Endothelial cell of umbilical vein (primary cell): ENCODE measurements around the gene UBE2H. TPM values are rescaled to one million over a fixed set of nuclear protein-coding genes. Genes with fewer than 3 reads are reported as not detected.
A peak's percentile ranks its signal among the peaks of the same experiment; 100 is the strongest.

Experiments used
- BruUV-seq: library from RNA; stranded (reverse); fragments of 400-500 nt; replicated peaks from 2 replicates; lab custom pipeline; 2021; lab: Mats Ljungman, UMichigan
- CTCF ChIA-PET: fragments of 300-600, 350-600 bp; sonication (Branson Sonifier 250); formaldehyde crosslinking; loops from one replicate; lab custom pipeline; 2021; ENCODE audit warnings: antibody characterized with exemption, inconsistent platforms; lab: Charles Lee
- POLR2A ChIA-PET: fragments of 300-600, 350-600 bp; sonication (Branson Sonifier 250); formaldehyde crosslinking; loops from one replicate; lab custom pipeline; 2021; ENCODE audit warnings: antibody characterized with exemption, inconsistent platforms; lab: Charles Lee
- DNase-seq: peaks from one replicate; pipeline ENCODE4 v3.0.0-alpha.2; 2011; ENCODE audit warnings: low read depth, low spot score
- FAIRE-seq: peaks from 2 replicates; lab custom pipeline; 2011; peaks lifted over from hg19 to GRCh38; lab: Jason Lieb, UNC
- H2AFZ ChIP-seq: 2 replicates; pipeline ENCODE4 v1.6.0; 2012; ENCODE audit warnings: low read depth, low read length, control low read depth, inconsistent platforms
- H3K27ac ChIP-seq: 2 replicates; pipeline ENCODE4 v1.5.1; 2011; ENCODE audit warnings: low read depth, mild to moderate bottlenecking, control low read depth, low read length, moderate library complexity; ENCODE audit not compliant: insufficient read depth
- H3K27me3 ChIP-seq, 2 experiments: 2 replicates each; pipeline versions ENCODE4 v1.6.0 to v1.6.1; 2011; ENCODE audit warnings: low read length in 2 of 2, mixed read lengths in 1 of 2; ENCODE audit not compliant: control insufficient read depth in 2 of 2, insufficient read depth in 2 of 2
- H3K36me3 ChIP-seq, 2 experiments: 2 replicates in 1 of 2; 3 replicates in 1 of 2; pipeline ENCODE4 v1.5.1; 2011; ENCODE audit warnings: low read length in 2 of 2, mild to moderate bottlenecking in 1 of 2, moderate library complexity in 1 of 2; ENCODE audit not compliant: control insufficient read depth in 2 of 2, insufficient read depth in 2 of 2; ENCODE audit errors: extremely low read depth in 1 of 2
- H3K4me1 ChIP-seq: 3 replicates; pipeline ENCODE4 v1.5.1; 2011; ENCODE audit warnings: mild to moderate bottlenecking, low read length; ENCODE audit not compliant: control insufficient read depth, insufficient read depth; ENCODE audit errors: extremely low read depth
- H3K4me2 ChIP-seq: 2 replicates; pipeline ENCODE4 v1.6.1; 2011; ENCODE audit warnings: low read length, control low read depth, mixed read lengths; ENCODE audit not compliant: insufficient read depth
- H3K4me3 ChIP-seq, 3 experiments: fragments of 200-600 bp in 1 of 3; sonication (generic), shearing (Covaris generic) in 1 of 3; replicated peaks in 1 of 3; 2 replicates each; pipeline ENCODE4 v1.5.1; 2011 to 2016; ENCODE audit warnings: control low read depth in 3 of 3, low read length in 3 of 3, mild to moderate bottlenecking in 2 of 3, inconsistent platforms in 1 of 3, low read depth in 1 of 3, moderate library complexity in 1 of 3; ENCODE audit not compliant: insufficient read depth in 1 of 3
- H3K79me2 ChIP-seq: 2 replicates; pipeline ENCODE4 v1.6.0; 2012; ENCODE audit warnings: low read length, inconsistent platforms; ENCODE audit not compliant: control insufficient read depth, insufficient read depth
- H3K9ac ChIP-seq: replicated peaks from 2 replicates; pipeline ENCODE3; 2011; ENCODE audit warnings: low read length, control low read depth; ENCODE audit not compliant: insufficient read depth; ENCODE audit errors: extremely low read depth
- H3K9me1 ChIP-seq: replicated peaks from 3 replicates; pipeline ENCODE4 v1.6.0; 2011; ENCODE audit warnings: mild to moderate bottlenecking, low read length; ENCODE audit not compliant: control insufficient read depth, insufficient read depth; ENCODE audit errors: extremely low read depth
- H3K9me3 ChIP-seq: replicated peaks from 2 replicates; pipeline ENCODE4 v1.5.1; 2012; ENCODE audit warnings: low read length, inconsistent platforms; ENCODE audit not compliant: control insufficient read depth, insufficient read depth
- H4K20me1 ChIP-seq: replicated peaks from 2 replicates; pipeline ENCODE3; 2011; ENCODE audit warnings: mild to moderate bottlenecking, low read length; ENCODE audit not compliant: control insufficient read depth, insufficient read depth; ENCODE audit errors: extremely low read depth
- EZH2 ChIP-seq: IDR thresholded peaks from 2 replicates; pipeline ENCODE4 v1.6.1; 2012; ENCODE audit warnings: borderline replicate concordance, low read depth, mild to moderate bottlenecking, moderate library complexity, low read length, inconsistent platforms; ENCODE audit not compliant: severe bottlenecking
- FOS ChIP-seq: IDR thresholded peaks from 2 replicates; pipeline ENCODE4 v1.6.1; 2011; ENCODE audit warnings: mild to moderate bottlenecking, low read length, moderate library complexity, borderline replicate concordance; ENCODE audit not compliant: insufficient read depth
- GATA2 ChIP-seq: IDR thresholded peaks from 2 replicates; pipeline ENCODE4 v1.7.0; 2011; ENCODE audit warnings: low read depth, mild to moderate bottlenecking, moderate library complexity, mixed read lengths, low read length; ENCODE audit not compliant: insufficient read length, insufficient read depth
- JUN ChIP-seq: IDR thresholded peaks from 2 replicates; pipeline ENCODE4 v1.6.1; 2011; ENCODE audit warnings: borderline replicate concordance, low read depth; ENCODE audit not compliant: insufficient read length, insufficient read depth
- MYC ChIP-seq: IDR thresholded peaks from one replicate; pipeline ENCODE4 v1.6.1; 2011; ENCODE audit warnings: mild to moderate bottlenecking, low read depth, low read length
- POLR2A ChIP-seq: IDR thresholded peaks from 2 replicates; pipeline ENCODE4 v1.6.1; 2012; ENCODE audit warnings: low read depth, mild to moderate bottlenecking, control low read depth, low read length
- POLR2AphosphoS5 ChIP-seq: IDR thresholded peaks from 2 replicates; pipeline ENCODE4 v1.6.1; 2012; ENCODE audit warnings: low read depth, mild to moderate bottlenecking, control low read depth, low read length, moderate library complexity; ENCODE audit not compliant: insufficient read depth
- dilution Hi-C: fragments of 300-500 bp; cut with MboI; formaldehyde crosslinking; loops from one replicate; pipeline ENCODE4 v1.15.0; 2019; ENCODE audit warnings: low sequenced_read_pairs; ENCODE audit not compliant: extremely low pct_ligation_motif_present
- intact Hi-C: fragments of 100-400 bp; cut with micrococcal nuclease; formaldehyde crosslinking; loops from one replicate; pipeline ENCODE4 v1.10.0; 2022
- polyA plus RNA-seq, 4 experiments: library from polyadenylated mRNA; depleted of rRNA in 3 of 4; stranded (reverse) in 3 of 4; unstranded in 1 of 4; fragments of >200 nt; gene quantifications; 2 replicates each; pipeline versions ENCODE4 v1.2.1 to v1.2.3, GENCODE V29; 2011 to 2012; ENCODE audit warnings: missing spikeins in 1 of 4
- total RNA-seq: library from RNA; stranded (reverse); gene quantifications from 2 replicates; pipeline ENCODE4 v1.2.3, GENCODE V29; 2021
- TF ChIP-seq, protein P1 (sequence below): IDR thresholded peaks from 2 replicates; pipeline ENCODE4 v1.6.1; 2011; ENCODE audit not compliant: insufficient read depth, insufficient read length
- TF ChIP-seq, protein P2 (sequence below), 2 donors: IDR thresholded peaks; 1 replicate in 1 of 2; 2 replicates in 1 of 2; pipeline ENCODE4 v1.5.1; 2011; ENCODE audit warnings: low read length in 2 of 2, mild to moderate bottlenecking in 2 of 2, moderate library complexity in 2 of 2, control low read depth in 1 of 2, inconsistent platforms in 1 of 2, low read depth in 1 of 2; ENCODE audit not compliant: insufficient read depth in 1 of 2; ENCODE audit errors: extremely low read depth in 1 of 2

The UBE2H gene
- total and polyA plus RNA-seq, 2 donors (not counting 3 experiments of a cell fraction or from before 2014, with no cell fraction given), result 51.7 to 90.1 TPM

DNA sequence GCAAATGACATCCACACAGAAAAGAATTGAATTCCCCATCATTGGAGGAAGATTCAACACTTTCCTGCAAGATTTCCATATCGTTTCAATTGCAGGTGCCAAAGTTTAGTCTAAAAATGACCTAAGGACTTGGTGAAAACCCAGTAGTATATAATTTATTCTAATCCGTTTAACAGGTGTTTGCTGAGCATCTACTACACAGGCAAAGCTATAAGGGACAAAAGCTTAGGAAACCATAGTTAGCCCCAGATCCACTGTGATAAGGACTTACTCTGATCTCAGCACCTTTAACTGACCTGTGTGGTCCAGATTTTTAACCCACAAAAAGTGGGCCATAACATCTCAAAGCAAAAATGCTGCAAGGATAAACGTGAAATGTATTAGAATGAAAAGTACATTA lies 19.1 kb downstream of the UBE2H start:
- TF ChIP-seq MYC (no peak), EZH2 (no peak), GATA2 (no peak), FOS (no peak), POLR2AphosphoS5 (no peak), POLR2A (no peak), JUN (no peak)
- TF ChIP-seq, protein P1, sequence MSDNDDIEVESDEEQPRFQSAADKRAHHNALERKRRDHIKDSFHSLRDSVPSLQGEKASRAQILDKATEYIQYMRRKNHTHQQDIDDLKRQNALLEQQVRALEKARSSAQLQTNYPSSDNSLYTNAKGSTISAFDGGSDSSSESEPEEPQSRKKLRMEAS, result no peak
- TF ChIP-seq, protein P2, sequence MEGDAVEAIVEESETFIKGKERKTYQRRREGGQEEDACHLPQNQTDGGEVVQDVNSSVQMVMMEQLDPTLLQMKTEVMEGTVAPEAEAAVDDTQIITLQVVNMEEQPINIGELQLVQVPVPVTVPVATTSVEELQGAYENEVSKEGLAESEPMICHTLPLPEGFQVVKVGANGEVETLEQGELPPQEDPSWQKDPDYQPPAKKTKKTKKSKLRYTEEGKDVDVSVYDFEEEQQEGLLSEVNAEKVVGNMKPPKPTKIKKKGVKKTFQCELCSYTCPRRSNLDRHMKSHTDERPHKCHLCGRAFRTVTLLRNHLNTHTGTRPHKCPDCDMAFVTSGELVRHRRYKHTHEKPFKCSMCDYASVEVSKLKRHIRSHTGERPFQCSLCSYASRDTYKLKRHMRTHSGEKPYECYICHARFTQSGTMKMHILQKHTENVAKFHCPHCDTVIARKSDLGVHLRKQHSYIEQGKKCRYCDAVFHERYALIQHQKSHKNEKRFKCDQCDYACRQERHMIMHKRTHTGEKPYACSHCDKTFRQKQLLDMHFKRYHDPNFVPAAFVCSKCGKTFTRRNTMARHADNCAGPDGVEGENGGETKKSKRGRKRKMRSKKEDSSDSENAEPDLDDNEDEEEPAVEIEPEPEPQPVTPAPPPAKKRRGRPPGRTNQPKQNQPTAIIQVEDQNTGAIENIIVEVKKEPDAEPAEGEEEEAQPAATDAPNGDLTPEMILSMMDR (IDR thresholded peaks at IDR 0.05; ENCODE audit: extremely low read depth in 1 of 2, insufficient read depth in 1 of 2, low read depth in 1 of 2, low read length in 2 of 2), result no peak
- BruUV-seq, result no TSS peak
- DNase-seq (no peak), FAIRE-seq (peak; percentile 56)
- H3K9ac ChIP-seq, result no peak overlapping the region
- H3K79me2 ChIP-seq, result peaks cover 42% of the 10 kb centered on the region
- H2AFZ ChIP-seq, result no peak overlapping the region
- H3K9me3 ChIP-seq, result no peaks in the 10 kb centered on the region
- H3K4me3 ChIP-seq, result no peak overlapping the region
- H3K27me3 ChIP-seq, result no peaks in the 10 kb centered on the region
- H3K4me1 ChIP-seq, result no peaks in the 10 kb centered on the region
- H3K27ac ChIP-seq, result no peak overlapping the region
- dilution Hi-C loops (no loop called here), intact Hi-C loops (no loop called here)
- no peaks in the 10 kb centered on the region for H3K9me1 ChIP-seq
- peaks cover 10% of the 10 kb centered on the region for H4K20me1 ChIP-seq
- ChIA-PET CTCF (interaction anchor here (1.0 to 1.2 kb wide), 2 partner anchors 12 to 26 kb away, joined by 3 to 5 read pairs; no protein-coding TSS in a partner anchor), POLR2A (no interaction called here)
- H3K4me2 ChIP-seq, result no peak overlapping the region
- H3K36me3 ChIP-seq, result peaks cover 0 to 2% of the 10 kb centered on the region in 2 experiments
